DOHH2 (cell line): Measurements from ENCODE around the gene PAX6.

ENCODE experiments used
- H3F3A ChIP-seq: fragments of 200-600 bp; sonication (generic), shearing (Covaris generic); 2 replicates; pipeline ENCODE4 v1.6.0; 2016; ENCODE audit warnings: antibody characterized with exemption, mild to moderate bottlenecking; ENCODE audit not compliant: control insufficient read depth, insufficient read depth
- H3K27ac ChIP-seq: fragments of 200-600 bp; sonication (generic); 2 replicates; pipeline ENCODE4 v1.5.1; 2014; ENCODE audit warnings: low read depth, mild to moderate bottlenecking, low read length, moderate library complexity
- H3K27me3 ChIP-seq: fragments of 200-600 bp; sonication (generic); 2 replicates; pipeline ENCODE4 v1.6.1; 2014; ENCODE audit warnings: mild to moderate bottlenecking, low read length, mixed read lengths; ENCODE audit not compliant: control insufficient read depth
- H3K36me3 ChIP-seq: fragments of 200-600 bp; sonication (generic); 2 replicates; pipeline ENCODE4 v1.6.1; 2014; ENCODE audit warnings: mild to moderate bottlenecking, low read length, moderate library complexity, mixed read lengths; ENCODE audit not compliant: control insufficient read depth
- H3K4me1 ChIP-seq: fragments of 200-600 bp; sonication (generic); 2 replicates; pipeline ENCODE4 v1.6.1; 2014; ENCODE audit warnings: mild to moderate bottlenecking, low read length, mixed read lengths; ENCODE audit not compliant: control insufficient read depth
- H3K4me2 ChIP-seq: fragments of 200-600 bp; sonication (generic); 2 replicates; pipeline ENCODE4 v1.6.0; 2014; ENCODE audit warnings: mild to moderate bottlenecking, low read length, moderate library complexity
- H3K4me3 ChIP-seq: fragments of 200-600 bp; sonication (generic); 2 replicates; pipeline ENCODE4 v1.5.1; 2014; ENCODE audit warnings: mild to moderate bottlenecking, low read length, mixed read lengths
- H3K79me2 ChIP-seq: fragments of 200-600 bp; sonication (generic); 2 replicates; pipeline ENCODE4 v1.6.1; 2014; ENCODE audit warnings: mild to moderate bottlenecking, low read length, mixed read lengths; ENCODE audit not compliant: control insufficient read depth
- H3K9me2 ChIP-seq: fragments of 200-600 bp; sonication (generic); replicated peaks from 2 replicates; pipeline ENCODE4 v1.6.1; 2014; ENCODE audit warnings: mild to moderate bottlenecking, low read length, mixed read lengths; ENCODE audit not compliant: control insufficient read depth
- H3K9me3 ChIP-seq: fragments of 200-600 bp; sonication (generic); 2 replicates; pipeline ENCODE4 v1.6.1; 2014; ENCODE audit warnings: antibody characterized with exemption, low read length, mixed read lengths; ENCODE audit not compliant: control insufficient read depth, insufficient read depth
- H4K20me1 ChIP-seq: fragments of 200-600 bp; sonication (generic); 2 replicates; pipeline ENCODE4 v1.6.0; 2014; ENCODE audit warnings: low read depth, mild to moderate bottlenecking, antibody characterized with exemption, low read length, moderate library complexity; ENCODE audit not compliant: control insufficient read depth, insufficient read depth
- CTCF ChIP-seq: fragments of 200-600 bp; sonication (generic); IDR thresholded peaks from one replicate; pipeline ENCODE4 v1.5.1; 2014; ENCODE audit warnings: antibody characterized with exemption, mild to moderate bottlenecking, low read depth, low read length; ENCODE audit not compliant: poor library complexity, severe bottlenecking
- EZH2phosphoT487 ChIP-seq: fragments of 200-600 bp; sonication (generic); IDR thresholded peaks from 2 replicates; pipeline ENCODE4 v1.6.1; 2017; ENCODE audit warnings: borderline replicate concordance, mild to moderate bottlenecking, antibody characterized with exemption, low read length, moderate library complexity, mixed read lengths

Gene PAX6

GRCh38 chr11:31817621-31818424 is 6.7 kb upstream of the PAX6 start:
- TF ChIP-seq CTCF = no peak
- TF ChIP-seq EZH2phosphoT487 = no peak
- no peaks in the 10 kb centered on the region for H3F3A ChIP-seq
- no peak overlapping the region for H3K27ac ChIP-seq
- H3K79me2 ChIP-seq = no peaks in the 10 kb centered on the region
- H3K9me3 ChIP-seq = peaks cover 3% of the 10 kb centered on the region; the same call in 1 of the 2 replicates
- no peaks in the 10 kb centered on the region for H4K20me1 ChIP-seq
- no peak overlapping the region for H3K4me3 ChIP-seq
- H3K9me2 ChIP-seq = no peaks in the 10 kb centered on the region
- H3K27me3 ChIP-seq = peaks cover 12% of the 10 kb centered on the region
- H3K36me3 ChIP-seq = no peaks in the 10 kb centered on the region
- no peaks in the 10 kb centered on the region for H3K4me1 ChIP-seq
- no peak overlapping the region for H3K4me2 ChIP-seq

- Histone ChIP-seq H3K36me3 (no peaks in the 10 kb centered on the region), H3K27ac (no peak overlapping the region), H3F3A (no peaks in the 10 kb centered on the region), H3K4me3 (no peak overlapping the region), H3K4me2 (no peak overlapping the region), H3K79me2 (no peaks in the 10 kb centered on the region), H3K9me3 (peaks cover 3% of the 10 kb centered on the region; the same call in 1 of the 2 replicates), H3K27me3 (peaks cover 18% of the 10 kb centered on the region), H4K20me1 (no peaks in the 10 kb centered on the region), H3K4me1 (no peaks in the 10 kb centered on the region), H3K9me2 (no peaks in the 10 kb centered on the region)
- TF ChIP-seq CTCF = no peak
- no peak for TF ChIP-seq EZH2phosphoT487
Measured at GRCh38 chr11:31817054-31817620, 6.0 kb upstream of the PAX6 start.

- Histone ChIP-seq H3K27ac (no peak overlapping the region), H3K27me3 (peaks cover 21% of the 10 kb centered on the region), H3K9me3 (peaks cover 6% of the 10 kb centered on the region; the same call in 1 of the 2 replicates), H3K4me3 (no peak overlapping the region), H3K9me2 (no peaks in the 10 kb centered on the region), H3K4me2 (no peak overlapping the region), H4K20me1 (no peaks in the 10 kb centered on the region), H3K4me1 (no peaks in the 10 kb centered on the region), H3F3A (no peaks in the 10 kb centered on the region), H3K79me2 (no peaks in the 10 kb centered on the region), H3K36me3 (no peaks in the 10 kb centered on the region)
- TF ChIP-seq EZH2phosphoT487 (no peak), CTCF (no peak)
Measured at GRCh38 chr11:31816468-31817053, 5.4 kb upstream of the PAX6 start.
